Measurements from ENCODE around the gene MAST2. TPM values are rescaled to one million over a fixed set of nuclear protein-coding genes. Genes with fewer than 3 reads are reported as not detected.

Gene MAST2
- total RNA-seq, 1 experiment from 2014 or later: 38.4 TPM

DNA sequence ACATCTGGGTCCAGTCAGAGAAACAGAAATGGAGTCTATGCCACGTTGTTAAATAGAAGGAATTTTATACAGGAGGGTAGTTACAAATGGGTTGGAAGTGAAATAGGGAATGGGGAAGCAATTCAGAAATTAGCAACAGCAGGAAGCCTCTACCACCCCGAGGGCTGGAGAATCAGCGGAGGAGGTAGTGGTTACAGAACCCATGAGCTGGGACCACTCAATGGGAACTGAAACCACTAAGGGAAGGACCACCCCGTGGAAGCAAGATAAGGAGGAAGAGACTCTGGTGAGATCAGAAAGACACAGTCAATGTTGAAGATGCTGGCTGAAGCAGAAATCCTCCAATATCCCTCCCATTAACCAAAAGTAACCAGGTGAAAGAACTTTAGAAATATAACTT, 15.5 kb upstream of the MAST2 start:
- TF ChIP-seq EZH2 (IDR thresholded peaks at IDR 0.05; ENCODE audit: borderline replicate concordance, low read depth, low read length, poor library complexity, severe bottlenecking): no peak
- TF ChIP-seq, protein P1, sequence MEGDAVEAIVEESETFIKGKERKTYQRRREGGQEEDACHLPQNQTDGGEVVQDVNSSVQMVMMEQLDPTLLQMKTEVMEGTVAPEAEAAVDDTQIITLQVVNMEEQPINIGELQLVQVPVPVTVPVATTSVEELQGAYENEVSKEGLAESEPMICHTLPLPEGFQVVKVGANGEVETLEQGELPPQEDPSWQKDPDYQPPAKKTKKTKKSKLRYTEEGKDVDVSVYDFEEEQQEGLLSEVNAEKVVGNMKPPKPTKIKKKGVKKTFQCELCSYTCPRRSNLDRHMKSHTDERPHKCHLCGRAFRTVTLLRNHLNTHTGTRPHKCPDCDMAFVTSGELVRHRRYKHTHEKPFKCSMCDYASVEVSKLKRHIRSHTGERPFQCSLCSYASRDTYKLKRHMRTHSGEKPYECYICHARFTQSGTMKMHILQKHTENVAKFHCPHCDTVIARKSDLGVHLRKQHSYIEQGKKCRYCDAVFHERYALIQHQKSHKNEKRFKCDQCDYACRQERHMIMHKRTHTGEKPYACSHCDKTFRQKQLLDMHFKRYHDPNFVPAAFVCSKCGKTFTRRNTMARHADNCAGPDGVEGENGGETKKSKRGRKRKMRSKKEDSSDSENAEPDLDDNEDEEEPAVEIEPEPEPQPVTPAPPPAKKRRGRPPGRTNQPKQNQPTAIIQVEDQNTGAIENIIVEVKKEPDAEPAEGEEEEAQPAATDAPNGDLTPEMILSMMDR (conservative IDR thresholded peaks at IDR 0.05; ENCODE audit: low read depth, low read length): no peak
- POLR2A ChIA-PET (ENCODE audit: low non-redundant PET): no interaction called here
- Histone ChIP-seq H3K9me3 (ENCODE audit: low read depth, low read length, poor library complexity, severe bottlenecking) (no peaks in the 10 kb centered on the region), H3K27ac (ENCODE audit: low read depth, low read length, poor library complexity, severe bottlenecking) (no peak overlapping the region), H3K27me3 (replicated peaks; ENCODE audit: insufficient read depth, low read depth, low read length, poor library complexity) (no peaks in the 10 kb centered on the region), H3K4me1 (ENCODE audit: insufficient read depth, low read length, poor library complexity, severe bottlenecking) (no peaks in the 10 kb centered on the region), H3K36me3 (ENCODE audit: insufficient read depth, low read length, poor library complexity, severe bottlenecking) (no peaks in the 10 kb centered on the region), H3K4me3 (ENCODE audit: low read depth, low read length, poor library complexity, severe bottlenecking) (no peak overlapping the region)
- intact Hi-C loops (cut with micrococcal nuclease; ENCODE audit: unreplicated experiment): no loop called here
- DNase-seq (ENCODE audit: low spot score): no peak
- CTCF ChIA-PET: no interaction called here
- BruUV-seq (replicated peaks): no TSS peak

DNA sequence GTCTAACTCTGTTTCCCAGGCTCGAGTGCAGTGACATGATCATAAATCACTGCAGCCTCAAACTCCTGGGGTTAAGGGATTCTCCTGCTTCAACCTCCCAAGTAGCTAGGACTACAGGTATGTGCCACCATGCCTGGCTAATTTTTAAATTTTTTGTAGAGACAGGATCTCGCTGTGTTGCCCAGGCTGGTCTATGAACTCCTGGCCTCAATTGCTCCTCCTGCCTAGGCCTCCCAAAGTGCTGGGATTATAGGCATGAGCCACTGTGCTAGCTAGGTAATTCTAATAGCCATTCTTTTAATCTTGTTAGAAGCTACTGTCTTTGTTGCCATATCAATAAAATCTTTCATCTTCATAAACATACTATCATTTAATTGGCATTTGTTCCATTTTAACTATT, 13.8 kb upstream of the MAST2 start:
- Histone ChIP-seq H3K27me3 (replicated peaks; ENCODE audit: insufficient read depth, low read depth, low read length, poor library complexity) (no peaks in the 10 kb centered on the region), H3K27ac (ENCODE audit: low read depth, low read length, poor library complexity, severe bottlenecking) (no peak overlapping the region), H3K4me3 (ENCODE audit: low read depth, low read length, poor library complexity, severe bottlenecking) (no peak overlapping the region), H3K4me1 (ENCODE audit: insufficient read depth, low read length, poor library complexity, severe bottlenecking) (no peaks in the 10 kb centered on the region), H3K9me3 (ENCODE audit: low read depth, low read length, poor library complexity, severe bottlenecking) (no peaks in the 10 kb centered on the region), H3K36me3 (ENCODE audit: insufficient read depth, low read length, poor library complexity, severe bottlenecking) (no peaks in the 10 kb centered on the region)
- TF ChIP-seq, protein P1 (conservative IDR thresholded peaks at IDR 0.05; ENCODE audit: low read depth, low read length): no peak
- no peak for TF ChIP-seq EZH2 (IDR thresholded peaks at IDR 0.05; ENCODE audit: borderline replicate concordance, low read depth, low read length, poor library complexity, severe bottlenecking)
- ChIA-PET POLR2A (ENCODE audit: low non-redundant PET) (no interaction called here), CTCF (no interaction called here)
- intact Hi-C loops (cut with micrococcal nuclease; ENCODE audit: unreplicated experiment): no loop called here
- no TSS peak for BruUV-seq (replicated peaks)
- no peak for DNase-seq (ENCODE audit: low spot score)

DNA sequence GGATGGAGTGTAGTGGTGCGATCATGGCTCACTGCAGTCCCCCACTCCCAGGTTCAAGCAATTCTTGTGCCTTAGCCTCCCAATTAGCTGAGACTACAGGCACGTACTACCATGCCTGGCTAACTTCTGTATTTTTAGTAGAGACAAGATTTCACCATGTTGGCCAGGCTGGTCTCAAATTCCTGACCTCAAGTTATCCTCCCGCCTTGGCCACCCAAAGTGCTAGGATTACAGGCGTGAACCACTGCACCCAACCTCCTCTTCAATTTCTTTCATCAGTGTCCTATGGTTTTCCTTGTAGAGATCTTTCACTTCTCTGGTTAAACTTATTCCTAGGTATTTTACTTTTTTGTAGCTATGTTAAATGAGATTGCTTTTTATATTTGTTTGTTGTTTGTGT, 10.7 kb upstream of the MAST2 start:
- DNase-seq (ENCODE audit: low spot score): no peak
- intact Hi-C loops (cut with micrococcal nuclease; ENCODE audit: unreplicated experiment): no loop called here
- Histone ChIP-seq H3K27me3 (replicated peaks; ENCODE audit: insufficient read depth, low read depth, low read length, poor library complexity) (no peaks in the 10 kb centered on the region), H3K9me3 (ENCODE audit: low read depth, low read length, poor library complexity, severe bottlenecking) (no peaks in the 10 kb centered on the region), H3K4me3 (ENCODE audit: low read depth, low read length, poor library complexity, severe bottlenecking) (no peak overlapping the region), H3K27ac (ENCODE audit: low read depth, low read length, poor library complexity, severe bottlenecking) (no peak overlapping the region), H3K36me3 (ENCODE audit: insufficient read depth, low read length, poor library complexity, severe bottlenecking) (no peaks in the 10 kb centered on the region), H3K4me1 (ENCODE audit: insufficient read depth, low read length, poor library complexity, severe bottlenecking) (peaks cover 9% of the 10 kb centered on the region)
- ChIA-PET CTCF (no interaction called here), POLR2A (ENCODE audit: low non-redundant PET) (no interaction called here)
- no TSS peak for BruUV-seq (replicated peaks)
- no peak for TF ChIP-seq EZH2 (IDR thresholded peaks at IDR 0.05; ENCODE audit: borderline replicate concordance, low read depth, low read length, poor library complexity, severe bottlenecking)
- TF ChIP-seq, protein P1 (conservative IDR thresholded peaks at IDR 0.05; ENCODE audit: low read depth, low read length): no peak

All from A673 (cell line).